HG03045 (cell line): ENCODE results near the gene PRKCQ.
"Not testable (repeated sequence)": the region's sequence is repeated elsewhere in the genome, so short reads cannot be mapped to it uniquely, and the experiment has no call there.

Source experiments
- ATAC-seq: cut with Tn5 transposase; IDR thresholded peaks from one replicate; pipeline ENCODE4 v1.9.1; 2021; ENCODE audit warnings: mild to moderate bottlenecking, moderate library complexity; ENCODE audit not compliant: unreplicated experiment

PRKCQ gene

DNA sequence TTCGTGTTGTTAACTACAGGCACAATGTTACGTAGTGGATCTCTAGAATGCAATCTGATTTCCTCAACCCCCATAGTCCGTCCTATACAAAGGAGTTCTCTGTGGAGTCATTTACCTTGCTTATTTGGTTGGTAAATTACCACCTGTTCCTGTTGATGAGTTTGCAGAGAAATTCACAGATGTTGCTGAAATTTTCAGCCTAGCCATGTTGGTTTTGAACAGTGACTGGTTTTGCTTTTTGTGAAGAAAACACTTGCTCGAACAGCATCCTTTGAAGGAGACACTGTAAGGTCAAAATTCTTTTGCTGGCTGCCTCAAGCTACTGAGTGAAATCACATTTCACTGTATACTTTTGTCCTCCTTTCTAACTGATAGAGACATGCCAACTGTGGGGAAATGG lies 15.4 kb upstream of the PRKCQ start:
- no peak for ATAC-seq

DNA sequence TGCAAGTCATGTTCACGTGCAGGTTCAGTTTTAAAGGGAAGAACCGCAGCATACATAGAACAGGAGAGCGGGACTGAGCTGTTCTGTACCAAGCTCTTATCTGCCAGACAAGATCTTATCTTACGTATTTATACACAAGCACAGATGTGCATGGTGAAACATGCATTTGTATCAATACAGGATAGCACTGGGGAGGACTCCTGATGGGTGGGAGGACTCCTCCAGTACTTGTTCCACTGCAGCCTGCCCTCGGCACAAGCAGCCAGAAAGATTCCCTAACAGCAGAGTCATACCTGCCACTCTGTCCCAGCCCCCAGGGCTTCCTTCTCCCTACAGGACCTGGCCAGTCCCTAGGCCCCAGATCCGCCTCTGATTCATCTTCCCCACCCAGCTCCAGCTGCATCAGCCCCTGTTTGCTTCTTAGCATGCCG lies 13.2 kb upstream of the PRKCQ start:
- ATAC-seq = no peak

DNA sequence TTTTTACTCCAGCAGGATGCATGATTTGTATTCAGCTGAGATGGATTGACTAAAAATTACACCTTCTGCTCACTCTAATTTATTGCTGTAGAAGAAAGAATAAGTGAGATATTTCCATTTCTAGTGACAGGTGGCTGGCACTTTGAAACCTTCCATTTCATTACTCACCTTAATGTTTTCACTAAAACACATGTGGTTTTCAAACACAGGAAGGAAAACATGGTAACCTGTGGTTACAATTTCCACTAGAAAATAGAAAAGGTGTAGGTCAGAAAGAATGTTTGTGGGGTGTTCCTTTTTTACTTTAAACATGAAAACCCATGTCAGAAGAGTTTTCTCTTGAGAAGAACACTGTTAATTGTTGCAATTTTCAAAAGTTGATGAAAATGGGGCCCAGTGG lies 12.0 kb upstream of the PRKCQ start:
- no peak for ATAC-seq

DNA sequence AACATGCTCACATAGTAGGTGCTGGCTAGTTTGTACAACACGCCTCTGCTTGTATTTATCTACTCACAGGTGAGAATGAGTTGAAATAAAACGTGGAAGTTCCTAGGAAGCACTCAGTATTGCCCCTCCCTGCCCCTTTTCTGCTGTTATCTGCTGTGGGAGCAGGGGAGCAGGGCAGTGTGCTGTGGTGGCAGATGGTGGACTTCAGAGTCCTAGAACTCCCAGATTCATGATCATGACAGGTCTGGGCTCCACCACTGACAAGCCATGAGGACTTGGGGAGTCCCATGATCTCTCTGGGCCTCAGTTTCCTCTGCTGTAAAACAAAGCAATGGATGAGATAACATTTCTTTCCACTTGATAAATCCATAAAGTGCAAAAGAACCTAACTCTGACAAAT lies 11.6 kb upstream of the PRKCQ start:
- no peak for ATAC-seq

DNA sequence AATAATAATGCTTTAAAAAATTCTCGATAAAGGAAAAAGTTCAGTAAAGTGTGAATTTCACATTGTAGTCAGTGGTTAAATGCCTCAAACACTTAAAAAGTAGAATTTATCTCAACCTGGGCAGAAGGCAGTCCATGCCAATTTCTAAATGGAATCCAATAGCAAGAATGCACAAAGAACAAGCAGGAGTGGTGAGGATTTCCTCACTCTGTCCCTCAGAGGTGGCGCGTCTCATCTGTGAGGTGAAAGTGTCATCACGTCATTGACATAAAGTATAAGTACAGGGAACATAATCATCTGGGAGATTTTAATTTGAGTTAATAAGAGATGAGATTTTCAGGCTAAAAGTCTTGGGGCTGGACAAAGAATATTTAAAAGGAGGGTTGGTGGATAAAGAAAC lies 10.0 kb upstream of the PRKCQ start:
- ATAC-seq = no peak

DNA sequence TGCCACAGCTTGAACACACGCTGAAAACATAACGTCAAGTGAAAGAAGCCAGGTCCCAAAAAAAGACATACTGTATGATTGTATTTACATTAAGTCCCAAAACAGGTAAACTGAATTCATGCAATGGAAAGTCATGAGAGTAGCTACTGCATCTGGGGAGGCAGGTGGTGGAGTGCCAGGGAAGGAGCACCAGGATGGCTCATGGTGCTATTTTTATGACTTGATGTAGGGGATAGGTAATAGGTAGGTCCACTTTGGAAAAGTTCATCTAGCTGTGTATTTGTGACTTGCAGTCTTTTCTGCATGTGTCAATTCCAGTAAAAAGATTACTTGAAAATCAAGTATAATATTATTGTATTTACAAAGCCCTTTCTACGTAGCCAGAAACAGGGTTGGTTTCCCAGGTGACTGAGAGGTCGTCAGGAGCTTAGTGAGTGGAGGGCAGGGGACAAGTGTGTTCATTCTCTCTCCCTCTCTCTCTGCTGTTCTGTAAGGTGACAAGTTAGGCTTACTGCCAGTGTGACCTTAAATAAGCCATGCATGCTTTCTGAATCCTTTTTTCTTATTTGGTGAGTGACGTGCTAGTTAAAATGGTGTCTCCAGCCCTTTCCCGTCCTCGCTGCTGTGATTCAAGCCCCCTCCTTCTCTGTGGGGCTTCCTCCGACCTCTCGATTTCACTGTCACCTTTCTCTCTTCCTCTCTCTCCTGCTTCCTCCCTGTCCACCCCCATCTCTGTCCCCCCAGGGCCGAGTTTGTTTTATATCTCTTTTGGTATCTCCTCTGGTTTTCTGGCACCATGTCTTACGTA lies 9.4 kb upstream of the PRKCQ start:
- ATAC-seq = no peak

DNA sequence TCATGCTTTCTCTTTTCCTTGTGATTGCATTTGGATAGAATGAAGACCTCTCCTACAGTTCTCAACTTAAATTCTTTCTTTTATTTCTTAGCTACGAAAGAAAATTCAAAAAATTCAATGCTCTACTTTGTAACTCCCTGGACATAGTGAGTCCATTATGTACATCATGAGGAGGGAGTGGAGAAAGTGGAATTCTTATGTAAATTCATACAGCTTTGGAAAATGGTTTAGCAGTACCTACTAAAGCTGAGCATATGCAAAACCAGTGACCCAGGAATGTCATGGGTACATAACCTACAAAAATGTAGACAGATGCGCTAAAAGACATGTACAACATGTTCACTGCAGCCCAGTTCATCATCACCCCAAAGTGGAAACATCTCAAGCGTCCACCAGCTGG lies 8.8 kb upstream of the PRKCQ start:
- no peak for ATAC-seq

DNA sequence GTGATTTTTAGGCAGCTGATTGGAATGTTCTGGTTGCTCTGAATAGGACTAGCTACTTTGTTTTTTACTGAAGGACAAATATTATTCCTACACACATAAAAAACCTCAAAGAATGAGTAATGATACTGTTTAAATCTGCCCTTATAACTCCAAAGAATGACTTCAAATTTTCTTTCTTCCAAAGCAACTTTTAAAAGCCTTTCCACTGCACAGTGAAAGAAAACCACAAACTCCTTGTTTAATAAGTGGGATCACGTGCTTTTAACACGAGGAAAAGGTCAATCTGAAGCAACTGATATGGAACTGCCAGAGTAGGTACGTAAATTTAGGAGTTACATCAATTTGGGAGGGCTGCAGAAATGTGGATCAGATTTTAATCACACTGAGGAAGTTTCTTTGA lies 8.0 kb upstream of the PRKCQ start:
- ATAC-seq = no peak

DNA sequence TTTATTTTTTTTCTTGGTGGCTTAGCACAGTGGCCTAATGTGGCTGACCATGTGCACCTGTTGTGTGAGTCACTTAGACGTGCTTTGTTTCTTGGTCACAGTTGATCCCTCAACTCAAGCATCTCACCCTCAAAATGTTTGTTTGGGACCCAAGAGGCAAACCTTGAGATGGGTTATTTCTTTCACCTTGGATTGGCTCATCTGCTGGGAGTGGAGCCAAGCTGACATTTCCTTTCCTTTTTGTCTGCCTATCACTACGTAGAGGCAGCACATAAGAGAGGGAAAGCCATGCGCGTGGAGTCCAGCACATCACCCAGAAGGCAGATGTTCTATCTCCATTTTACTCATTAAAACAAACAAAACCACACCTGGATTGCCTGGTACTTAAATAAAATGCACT lies 6.4 kb upstream of the PRKCQ start:
- ATAC-seq = no peak

DNA sequence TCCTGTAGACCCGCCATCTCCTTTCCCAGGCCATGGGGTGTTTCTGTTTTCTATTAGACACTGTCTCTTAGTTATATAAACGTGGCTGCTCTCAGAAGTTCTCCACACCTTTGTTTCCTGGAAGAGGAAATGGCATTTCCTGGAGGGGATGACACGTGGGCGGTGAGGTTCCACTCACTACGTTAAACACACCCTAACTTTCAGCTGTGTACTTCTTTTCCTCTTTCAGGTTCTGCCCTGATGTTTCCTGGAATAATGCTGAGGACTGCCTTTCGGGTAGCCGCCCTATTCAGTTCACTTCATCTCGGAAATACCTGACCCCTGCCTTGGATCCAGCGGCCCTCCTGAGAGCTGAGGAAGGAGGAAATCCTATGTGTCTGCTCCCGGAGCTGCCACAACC lies 3.4 kb upstream of the PRKCQ start:
- ATAC-seq = no peak

DNA sequence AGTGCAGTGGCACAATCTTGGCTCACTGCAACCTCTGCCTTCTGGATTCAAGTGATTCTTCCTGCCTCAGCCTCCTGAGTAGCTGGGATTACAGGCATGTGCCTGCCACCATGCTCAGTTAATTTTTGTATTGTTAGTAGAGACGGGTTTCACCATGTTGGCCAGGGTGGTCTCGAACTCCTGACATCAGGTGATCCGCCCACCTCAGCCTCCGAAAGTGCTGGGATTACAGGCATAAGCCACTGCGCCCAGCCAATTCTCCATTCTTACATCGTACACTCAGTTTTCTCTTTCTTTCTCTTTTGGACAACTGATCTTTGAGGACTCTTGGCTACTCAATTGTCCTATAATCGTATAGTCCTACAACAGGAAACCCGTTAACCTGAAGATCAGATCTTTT lies 2.8 kb upstream of the PRKCQ start:
- not testable (repeated sequence) for ATAC-seq

DNA sequence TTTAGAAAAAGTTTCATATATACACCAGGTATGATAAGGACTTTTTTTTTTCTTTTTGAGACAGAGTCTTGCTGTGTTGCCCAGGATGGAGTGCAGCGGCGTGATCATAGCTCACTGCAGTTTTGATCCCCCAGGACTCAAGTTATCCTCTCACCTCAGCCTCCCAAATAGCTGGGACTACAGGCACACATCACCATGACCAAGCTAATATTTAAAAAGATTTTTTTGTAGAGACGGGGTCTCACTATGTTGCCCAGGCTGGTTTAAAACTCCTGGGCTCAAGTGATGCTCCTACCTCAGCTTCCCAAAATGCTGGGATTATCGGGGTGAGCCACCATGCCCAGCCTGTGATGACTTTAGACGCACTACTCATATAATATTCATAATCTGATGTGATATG lies 2.2 kb upstream of the PRKCQ start:
- no peak for ATAC-seq

DNA sequence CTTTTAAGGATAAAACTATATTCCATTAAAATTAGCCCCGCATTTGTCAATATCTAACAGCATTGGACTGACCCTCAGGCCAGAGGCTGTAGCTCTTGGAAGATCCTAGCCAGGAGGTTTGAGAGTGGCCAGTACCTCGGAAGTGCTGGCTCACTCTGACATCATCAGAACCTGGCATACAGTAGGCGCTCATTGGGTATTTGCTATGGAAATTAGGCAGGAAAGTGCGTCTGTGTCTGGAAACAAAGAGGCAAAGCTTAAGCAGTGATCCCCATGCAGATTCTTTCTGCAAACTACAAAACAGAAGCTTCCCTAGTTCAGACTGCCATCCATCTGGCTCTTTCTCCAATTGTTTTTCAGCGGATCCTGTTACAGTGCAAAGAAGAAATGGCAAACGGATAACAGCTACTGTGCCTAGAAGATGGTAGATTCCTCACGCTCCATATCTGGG lies 1.7 kb upstream of the PRKCQ start:
- ATAC-seq = no peak

DNA sequence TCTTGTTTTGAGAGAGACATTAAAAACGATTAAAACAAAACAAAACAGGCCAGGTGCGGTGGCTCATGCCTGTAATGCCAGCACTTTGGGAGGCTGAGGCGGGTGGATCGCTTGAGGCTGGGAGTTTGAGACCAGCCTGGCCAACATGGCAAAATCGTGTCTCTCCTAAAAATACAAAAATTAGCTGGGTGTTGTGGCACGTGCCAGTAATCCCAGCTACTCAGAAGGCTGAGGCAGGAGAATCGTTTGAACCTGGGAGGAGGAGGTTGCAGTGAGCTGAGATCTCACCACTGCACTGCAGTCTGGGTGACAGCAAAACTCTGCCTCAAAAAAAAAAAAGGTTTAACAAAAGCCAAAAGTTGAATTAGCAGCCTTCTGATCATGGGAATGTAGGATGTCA lies 1.1 kb upstream of the PRKCQ start:
- not testable (repeated sequence) for ATAC-seq

DNA sequence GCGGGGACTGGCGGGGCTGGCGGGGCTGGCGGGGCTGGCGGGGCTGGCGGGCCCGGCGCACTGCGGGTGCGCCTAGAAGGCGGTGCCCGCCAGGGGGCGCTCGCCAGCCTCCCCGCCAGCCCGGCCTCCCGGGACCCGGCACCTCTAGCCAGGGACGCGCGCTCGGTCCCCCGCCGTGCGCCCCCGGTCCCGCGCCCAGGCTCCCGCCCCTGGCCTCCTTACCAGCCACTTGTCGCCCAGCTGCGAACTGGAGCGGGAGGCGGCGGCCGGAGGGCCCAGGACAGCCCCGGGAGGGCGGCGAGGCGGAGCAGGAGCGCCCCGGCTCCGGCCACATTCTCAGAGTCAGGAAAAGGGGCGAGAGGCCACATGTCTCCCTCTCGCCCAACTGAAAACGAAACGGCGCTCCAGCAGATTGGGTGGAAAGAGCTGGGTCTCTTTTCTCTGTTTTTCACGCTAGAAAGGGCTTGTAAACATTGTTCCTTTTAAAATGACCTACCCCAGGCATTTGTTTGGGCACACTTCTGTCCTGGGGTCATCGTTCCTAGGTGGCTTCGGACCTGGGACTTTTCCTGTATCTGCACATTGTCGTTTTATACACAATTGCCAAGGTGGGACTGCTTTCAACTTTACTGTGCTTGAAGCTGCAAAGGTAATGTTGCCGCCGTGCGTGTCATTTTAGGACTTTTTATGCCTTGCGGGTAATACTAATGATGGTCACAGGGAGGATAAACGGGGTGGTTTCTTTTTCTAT lies 378 bp upstream of the PRKCQ start:
- ATAC-seq = peak; percentile 90

DNA sequence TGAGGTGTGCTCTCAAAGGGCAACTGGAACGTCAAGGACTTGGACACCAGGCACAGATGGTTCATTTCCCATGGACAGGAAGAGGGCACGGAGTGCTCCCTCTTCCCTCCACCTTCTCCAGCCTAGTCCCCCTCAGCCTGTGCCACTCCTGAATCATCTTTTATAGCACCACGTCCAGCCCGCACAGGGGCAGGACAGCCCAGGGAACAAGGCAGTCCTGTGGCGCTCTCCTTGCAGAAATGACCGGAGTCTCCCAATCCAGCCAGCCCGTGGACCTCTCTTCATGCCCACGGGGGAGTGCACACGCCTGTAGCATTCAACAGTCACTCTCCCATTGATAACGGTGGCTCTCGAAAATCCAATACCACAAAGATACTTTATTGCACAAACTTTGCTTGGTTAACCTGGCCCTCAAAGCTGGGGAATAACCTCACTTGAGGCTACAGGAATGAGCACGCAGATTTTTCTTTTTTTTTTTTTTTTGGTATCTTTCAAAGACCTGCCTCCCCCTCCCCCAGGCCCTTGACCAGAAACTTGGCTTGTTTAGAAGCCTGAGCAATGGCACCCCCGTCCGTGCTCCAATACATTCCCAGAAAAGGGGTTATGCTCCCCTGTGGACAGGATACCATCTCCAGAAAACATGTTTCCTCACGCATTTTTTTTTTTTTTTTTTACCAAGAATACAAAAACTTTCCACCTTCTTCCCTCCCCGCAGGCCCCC lies 733 bp downstream of the PRKCQ start:
- no peak for ATAC-seq

DNA sequence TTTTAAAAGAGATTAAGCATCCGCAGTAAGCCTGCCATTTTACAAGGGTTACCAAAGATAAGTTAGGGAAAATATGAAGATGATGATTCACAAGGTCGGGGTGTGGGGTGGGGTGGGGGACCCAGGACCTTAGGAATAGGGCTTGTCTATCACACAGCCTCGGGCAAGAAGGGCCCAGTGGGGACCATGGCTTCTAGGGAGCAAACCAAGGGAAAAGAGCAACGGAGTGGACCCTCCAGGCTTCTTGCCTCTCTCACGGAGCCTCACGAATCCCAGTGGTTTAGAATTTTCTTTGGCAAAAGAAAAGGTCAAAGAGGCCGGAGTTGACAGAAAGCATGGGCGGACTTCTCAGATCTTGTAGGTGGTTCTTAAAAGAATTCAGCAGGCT lies 1.3 kb downstream of the PRKCQ start:
- no peak for ATAC-seq

DNA sequence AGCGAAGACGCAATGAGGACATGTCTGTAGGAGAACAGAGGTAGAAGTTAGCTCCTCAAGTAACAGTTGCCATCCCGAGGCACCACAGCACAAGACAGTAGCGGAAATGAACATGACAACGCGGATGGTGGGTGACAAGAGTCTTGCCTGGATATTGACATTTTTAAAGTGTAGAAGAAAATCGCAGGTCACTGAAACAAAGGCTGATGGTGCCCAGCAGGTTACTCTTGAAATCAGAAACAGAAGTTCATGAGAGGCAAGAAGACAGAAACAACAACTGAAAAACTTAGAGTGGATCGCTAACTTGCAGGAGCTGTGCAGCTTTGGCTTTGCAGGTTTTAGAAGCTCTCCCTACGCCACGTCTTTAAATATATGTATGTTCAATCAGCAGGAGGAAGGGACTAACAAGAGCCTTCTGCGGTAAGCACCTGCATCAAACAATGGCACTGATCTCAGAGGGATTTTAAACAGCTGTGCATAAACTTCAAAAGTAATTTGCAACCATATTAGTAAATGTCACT lies 1.8 kb downstream of the PRKCQ start:
- ATAC-seq = no peak

DNA sequence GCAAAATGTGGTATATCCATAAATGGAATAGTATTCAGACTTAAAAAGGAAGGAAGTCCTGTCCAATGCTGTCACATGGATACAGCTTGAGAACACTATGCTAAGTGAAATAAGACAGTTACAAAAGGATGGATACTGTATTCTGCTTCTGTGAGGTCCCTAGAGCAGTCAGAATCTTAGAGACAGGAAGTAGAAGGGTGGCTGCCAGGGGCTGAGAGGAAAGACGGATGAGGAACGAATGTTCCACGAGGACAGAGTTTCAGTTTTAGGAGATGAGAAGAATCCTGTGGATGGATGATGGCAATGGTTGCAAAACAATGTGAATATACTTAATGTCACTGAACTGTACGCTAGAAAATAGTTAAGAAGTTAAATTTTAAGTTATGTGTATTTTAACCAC lies 3.8 kb downstream of the PRKCQ start:
- no peak for ATAC-seq

DNA sequence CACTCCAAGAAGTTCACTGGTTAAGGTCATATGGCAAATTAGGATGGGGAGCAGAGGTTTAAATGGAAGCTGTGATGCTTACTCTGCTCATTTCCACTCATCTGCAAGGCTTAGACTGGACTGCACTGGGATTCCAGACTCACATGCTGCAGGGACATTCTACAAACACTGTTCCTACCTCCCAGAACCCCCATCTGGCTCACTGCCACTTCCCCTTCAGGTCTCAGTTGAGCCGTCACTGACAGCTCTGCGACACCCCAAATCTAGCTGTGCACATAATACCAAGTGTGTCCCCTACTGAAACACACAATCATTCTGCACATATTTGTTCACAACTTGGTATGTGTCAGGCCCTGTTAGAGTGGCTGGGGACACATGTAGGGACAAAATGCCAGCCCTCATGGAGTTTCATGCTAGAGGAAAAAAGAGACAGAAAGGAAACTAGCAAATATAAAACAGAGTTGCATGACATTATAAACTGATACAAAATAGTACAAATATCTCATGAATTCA lies 5.4 kb downstream of the PRKCQ start:
- no peak for ATAC-seq

DNA sequence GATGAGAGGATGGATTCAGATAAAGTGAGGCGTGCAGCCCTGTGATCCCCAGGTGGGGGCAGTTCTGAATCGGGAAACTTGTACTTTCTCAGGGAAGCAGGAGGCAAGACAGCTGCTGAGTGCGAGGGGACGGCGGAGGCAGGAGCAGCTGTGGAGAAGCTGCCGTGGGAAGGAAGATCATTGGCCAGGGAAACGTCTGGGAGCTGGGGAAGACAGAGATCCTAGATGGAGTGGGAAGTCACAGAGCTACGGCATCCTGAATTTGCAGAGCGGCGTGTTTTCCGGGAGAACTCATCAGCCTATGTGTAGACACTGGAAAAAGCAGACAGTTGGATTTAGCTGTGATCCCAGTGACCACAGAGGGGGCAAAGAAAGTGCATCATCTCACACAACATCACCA lies 9.2 kb downstream of the PRKCQ start:
- ATAC-seq = no peak
